ENCODE data around the gene NHEJ1. TPM values are rescaled to one million over a fixed set of nuclear protein-coding genes. Genes with fewer than 3 reads are reported as not detected.

NHEJ1 gene
- 10.1 TPM for total RNA-seq

GRCh38 chr2:219160186-219161017, at the start of gene NHEJ1:
Gene NHEJ1 (minus strand): TSS chr2:219160815. CDS start chr2:219158362, 2,453 bp downstream.

GRCh38 chr2:219206328-219207133, 45.9 kb upstream of the NHEJ1 start, which contains the start of gene ZFAND2B:
Gene ZFAND2B (plus strand): TSS chr2:219206782. CDS start chr2:219206988, 206 bp downstream.

GRCh38 chr2:219177552-219178376, 17.1 kb upstream of the NHEJ1 start, which contains the start of gene RETREG2:
Gene RETREG2 (plus strand): TSS chr2:219178275. CDS start chr2:219178353, 78 bp downstream.

GRCh38 chr2:219176818-219177551, 16.4 kb upstream of the NHEJ1 start, which contains the start of gene CNPPD1:
Gene CNPPD1 (minus strand): TSS chr2:219176925. CDS start chr2:219176828, 97 bp downstream.

GRCh38 chr2:219169930-219170654, 9.5 kb upstream of the NHEJ1 start, which contains the start of gene SLC23A3:
Gene SLC23A3 (minus strand): TSS chr2:219170029. CDS start chr2:219169984, 45 bp downstream.

GRCh38 chr2:219060821-219061791, 99.5 kb downstream of the NHEJ1 start, which contains the start of gene IHH:
Gene IHH (minus strand): TSS chr2:219060921. CDS start chr2:219060467, 454 bp downstream.

GRCh38 chr2:219041252-219041651, 119.4 kb downstream of the NHEJ1 start, which contains the start of gene CFAP65:
Gene CFAP65 (minus strand): TSS chr2:219041516. CDS start chr2:219039048, 2,468 bp downstream.

Small RNAs within 50 kb of the gene (small RNA-seq; reads per million reads assigned to genes)
- gene MIR3131: not detected
- not detected for gene RN7SL764P

Other genes starting within 250 kb of the NHEJ1 start
- gene CDK5R2, start 201.1 kb downstream of the NHEJ1 start, total RNA-seq: 13.4 TPM
- gene FEV, start 175.6 kb downstream of the NHEJ1 start, total RNA-seq: not detected
- gene CRYBA2, start 167.4 kb downstream of the NHEJ1 start, total RNA-seq: not detected
- 2.3 TPM for gene CFAP65, start 119.3 kb downstream of the NHEJ1 start, total RNA-seq
- 0.69 TPM for gene IHH, start 99.9 kb downstream of the NHEJ1 start, total RNA-seq
- gene SLC23A3, start 9.2 kb upstream of the NHEJ1 start, total RNA-seq: 0.23 TPM
- 27.2 TPM for gene CNPPD1, start 16.1 kb upstream of the NHEJ1 start, total RNA-seq
- 85.6 TPM for gene RETREG2, start 17.5 kb upstream of the NHEJ1 start, total RNA-seq
- 12.5 TPM for gene ZFAND2B, start 46.0 kb upstream of the NHEJ1 start, total RNA-seq
- gene ABCB6, start 58.1 kb upstream of the NHEJ1 start, total RNA-seq: 30.0 TPM
- gene ATG9A, start 68.8 kb upstream of the NHEJ1 start, total RNA-seq: 31.8 TPM
- gene ANKZF1, start 69.0 kb upstream of the NHEJ1 start, total RNA-seq: 29.3 TPM
- gene GLB1L, start 84.6 kb upstream of the NHEJ1 start, total RNA-seq: 10.1 TPM
- 15.5 TPM for gene STK16, start 84.7 kb upstream of the NHEJ1 start, total RNA-seq
- gene TUBA4B, start 92.4 kb upstream of the NHEJ1 start, total RNA-seq: 1.2 TPM
- gene TUBA4A, start 93.1 kb upstream of the NHEJ1 start, total RNA-seq: 16.4 TPM
- gene DNAJB2, start 118.6 kb upstream of the NHEJ1 start, total RNA-seq: 91.6 TPM
- 66.9 TPM for gene PTPRN, start 148.6 kb upstream of the NHEJ1 start, total RNA-seq
- 1.8 TPM for gene RESP18, start 171.9 kb upstream of the NHEJ1 start, total RNA-seq
- gene DNPEP, start 227.1 kb upstream of the NHEJ1 start, total RNA-seq: 21.0 TPM